ENCODE data around the gene GJA3.

DNA sequence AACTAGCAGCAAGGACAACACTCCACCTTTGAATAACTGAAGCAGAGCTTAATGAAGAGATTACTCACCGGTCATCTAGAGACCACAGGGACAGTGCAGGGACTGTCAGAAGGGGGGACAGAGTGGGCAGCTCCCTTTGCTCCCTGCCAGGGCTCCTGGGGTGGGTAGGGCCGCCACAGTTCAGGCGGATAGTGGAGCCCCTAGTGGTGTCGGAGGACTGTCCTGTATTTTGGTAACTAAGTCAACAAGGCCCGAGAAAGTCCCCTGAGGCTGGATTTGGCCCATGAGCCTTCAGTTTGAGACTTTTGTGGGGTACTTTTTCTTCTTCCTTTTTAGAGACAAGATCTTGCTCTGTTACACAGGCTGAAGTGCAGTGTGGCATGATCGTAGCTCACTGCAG lies 44.6 kb downstream of the GJA3 start:
- TF ChIP-seq, protein P1, sequence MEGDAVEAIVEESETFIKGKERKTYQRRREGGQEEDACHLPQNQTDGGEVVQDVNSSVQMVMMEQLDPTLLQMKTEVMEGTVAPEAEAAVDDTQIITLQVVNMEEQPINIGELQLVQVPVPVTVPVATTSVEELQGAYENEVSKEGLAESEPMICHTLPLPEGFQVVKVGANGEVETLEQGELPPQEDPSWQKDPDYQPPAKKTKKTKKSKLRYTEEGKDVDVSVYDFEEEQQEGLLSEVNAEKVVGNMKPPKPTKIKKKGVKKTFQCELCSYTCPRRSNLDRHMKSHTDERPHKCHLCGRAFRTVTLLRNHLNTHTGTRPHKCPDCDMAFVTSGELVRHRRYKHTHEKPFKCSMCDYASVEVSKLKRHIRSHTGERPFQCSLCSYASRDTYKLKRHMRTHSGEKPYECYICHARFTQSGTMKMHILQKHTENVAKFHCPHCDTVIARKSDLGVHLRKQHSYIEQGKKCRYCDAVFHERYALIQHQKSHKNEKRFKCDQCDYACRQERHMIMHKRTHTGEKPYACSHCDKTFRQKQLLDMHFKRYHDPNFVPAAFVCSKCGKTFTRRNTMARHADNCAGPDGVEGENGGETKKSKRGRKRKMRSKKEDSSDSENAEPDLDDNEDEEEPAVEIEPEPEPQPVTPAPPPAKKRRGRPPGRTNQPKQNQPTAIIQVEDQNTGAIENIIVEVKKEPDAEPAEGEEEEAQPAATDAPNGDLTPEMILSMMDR (conservative IDR thresholded peaks at IDR 0.05; ENCODE audit: low read length): 0 out of 2 replicates have a peak, but pooled peaks have one; percentile 31
- no peak for TF ChIP-seq EZH2phosphoT487 (IDR thresholded peaks at IDR 0.05; ENCODE audit: borderline replicate concordance, low read depth, low read length)
